H54 (cell line): ENCODE data around the gene RFTN1.

ENCODE experiments used
- DNase-seq: peaks from one replicate; pipeline ENCODE4 v3.0.0; 2011; ENCODE audit warnings: low spot score, mixed read lengths; ENCODE audit not compliant: insufficient read length
- FAIRE-seq: peaks from 3 replicates; lab custom pipeline; 2011; peaks lifted over from hg19 to GRCh38; lab: Jason Lieb, UNC
- POLR2A ChIP-seq: IDR thresholded peaks from 2 replicates; pipeline ENCODE4 v1.6.1; 2011; ENCODE audit warnings: low read depth, mild to moderate bottlenecking, low read length

Gene RFTN1, protein sequence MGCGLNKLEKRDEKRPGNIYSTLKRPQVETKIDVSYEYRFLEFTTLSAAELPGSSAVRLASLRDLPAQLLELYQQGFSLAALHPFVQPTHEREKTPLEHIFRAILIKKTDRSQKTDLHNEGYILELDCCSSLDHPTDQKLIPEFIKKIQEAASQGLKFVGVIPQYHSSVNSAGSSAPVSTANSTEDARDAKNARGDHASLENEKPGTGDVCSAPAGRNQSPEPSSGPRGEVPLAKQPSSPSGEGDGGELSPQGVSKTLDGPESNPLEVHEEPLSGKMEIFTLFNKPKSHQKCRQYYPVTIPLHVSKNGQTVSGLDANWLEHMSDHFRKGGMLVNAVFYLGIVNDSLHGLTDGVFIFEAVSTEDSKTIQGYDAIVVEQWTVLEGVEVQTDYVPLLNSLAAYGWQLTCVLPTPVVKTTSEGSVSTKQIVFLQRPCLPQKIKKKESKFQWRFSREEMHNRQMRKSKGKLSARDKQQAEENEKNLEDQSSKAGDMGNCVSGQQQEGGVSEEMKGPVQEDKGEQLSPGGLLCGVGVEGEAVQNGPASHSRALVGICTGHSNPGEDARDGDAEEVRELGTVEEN

DNA sequence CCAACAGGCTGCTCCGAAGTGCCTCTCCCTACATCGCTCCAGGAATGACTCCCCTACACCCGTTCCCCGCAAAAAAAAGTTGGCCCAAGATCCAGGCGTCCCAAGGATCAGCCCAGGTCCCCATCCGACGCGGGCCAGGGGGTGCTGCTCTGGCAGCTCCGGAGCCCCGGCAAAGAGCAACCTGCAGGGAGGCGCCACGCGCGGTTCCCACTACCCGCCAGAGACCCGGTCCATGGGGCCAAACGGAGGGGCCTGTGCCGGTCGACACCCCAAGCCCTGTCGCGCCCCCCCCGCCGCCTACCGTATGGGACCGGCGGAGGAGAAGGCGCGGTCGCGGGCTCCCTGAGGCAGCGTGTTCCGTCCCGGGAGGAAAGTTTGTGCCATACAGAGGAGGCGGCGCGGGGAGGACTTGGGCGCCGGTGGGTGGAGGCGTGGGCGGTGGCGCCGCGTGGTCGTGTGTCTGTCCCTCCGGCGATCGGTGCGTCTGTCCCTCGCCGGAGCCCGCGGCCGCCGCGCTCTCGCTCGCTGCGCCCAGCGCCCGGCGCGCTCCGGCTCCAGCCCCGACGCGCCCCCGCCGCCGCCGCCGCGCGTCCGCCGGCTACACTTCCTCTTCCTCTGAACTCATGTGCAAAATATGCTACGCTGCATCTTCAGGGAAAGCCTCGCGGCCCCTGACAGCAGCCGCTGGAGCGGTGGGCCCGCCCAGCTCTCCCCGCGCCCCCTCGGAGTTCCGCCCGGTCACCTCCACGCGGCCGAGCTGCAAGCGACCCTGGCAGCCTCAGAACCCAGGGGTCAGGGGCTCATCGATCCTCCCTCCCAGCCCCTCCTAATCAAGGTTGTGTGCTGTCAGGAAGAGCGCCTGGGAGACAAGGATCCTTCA lies at the start of gene RFTN1:
Gene RFTN1 (minus strand): TSS at position 559 of the 880 bp plus-strand sequence. CDS start 19,830 bp downstream, outside the sequence.
- 0 out of 2 replicates have a peak, but pooled peaks have one; percentile 17 for TF ChIP-seq POLR2A
- FAIRE-seq: no peak

DNA sequence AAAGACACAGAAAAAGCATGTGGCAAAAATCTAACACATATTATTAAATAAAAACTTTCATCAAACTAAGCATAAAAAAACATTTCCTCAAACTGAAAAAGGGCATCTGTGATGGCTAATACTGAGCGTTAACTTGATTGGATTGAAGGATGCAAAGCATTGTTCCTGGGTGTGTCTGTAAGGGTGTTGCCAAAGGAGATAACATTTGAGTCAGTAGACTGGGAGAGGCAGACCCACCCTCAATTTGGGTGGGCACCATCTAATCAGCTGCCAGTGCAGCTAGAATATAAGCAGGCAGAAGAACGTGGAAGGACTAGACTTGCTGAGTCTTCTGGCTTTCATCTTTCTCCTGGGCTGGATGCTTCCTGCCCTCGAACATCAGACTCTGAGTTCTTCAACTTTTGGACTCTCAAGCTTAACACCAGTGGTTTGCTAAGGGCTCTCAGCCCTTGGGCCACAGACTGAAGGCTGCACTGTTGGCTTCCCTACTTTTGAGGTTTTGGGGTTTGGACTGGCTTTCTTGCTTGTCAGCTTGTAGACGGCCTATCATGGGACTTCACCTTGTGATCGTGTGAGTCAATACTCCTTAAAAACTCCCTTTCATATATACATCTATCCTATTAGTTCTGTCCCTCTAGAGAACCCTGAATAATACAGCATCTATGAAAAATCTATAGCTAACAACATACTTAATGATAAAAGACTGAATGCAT lies 46.3 kb upstream of the RFTN1 start:
- no peak for TF ChIP-seq POLR2A
- FAIRE-seq (no peak), DNase-seq (no peak)

More for the DNA sequence above, at the start of gene RFTN1:
- peak; percentile 73 for DNase-seq

DNA sequence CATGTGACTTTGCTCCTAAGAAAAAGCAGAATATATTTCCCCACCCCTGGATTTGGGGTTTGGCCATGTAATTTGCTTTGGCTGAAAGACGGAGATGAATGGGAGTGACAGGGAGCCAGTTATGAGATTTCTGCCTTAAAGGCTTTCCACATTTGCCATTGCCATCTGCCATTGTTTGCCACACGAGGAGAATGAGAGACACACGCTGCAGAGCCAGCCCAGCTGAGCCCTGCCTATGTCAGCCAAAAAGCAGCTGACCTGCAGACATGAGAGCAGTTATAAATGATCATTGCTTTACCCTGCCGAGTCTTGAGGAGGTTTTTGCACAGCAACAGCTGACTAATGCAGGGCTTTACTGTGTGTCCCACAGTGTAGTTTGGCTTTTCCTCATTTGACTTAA lies 40.6 kb upstream of the RFTN1 start:
- FAIRE-seq: no peak

DNA sequence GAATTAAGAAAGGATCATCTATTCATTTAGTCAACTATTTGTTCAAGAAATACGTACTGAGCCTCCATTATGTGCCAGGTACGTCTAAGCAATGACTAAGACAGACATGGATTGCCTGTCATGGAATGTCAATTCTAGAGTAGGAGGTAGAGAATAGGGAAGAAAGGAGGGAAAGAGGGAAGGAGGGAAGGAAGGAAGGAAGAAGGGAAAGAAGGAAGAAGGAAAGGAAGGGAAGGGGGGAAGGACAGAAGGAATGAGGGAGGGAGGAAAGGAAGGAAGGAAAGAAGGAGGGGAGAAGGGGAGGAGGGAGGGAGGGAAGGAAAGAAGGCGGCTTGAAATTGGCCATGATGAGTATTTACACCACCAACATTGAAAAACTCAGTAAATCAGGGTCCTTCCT lies 39.3 kb upstream of the RFTN1 start:
- DNase-seq (no peak), FAIRE-seq (no peak)
- TF ChIP-seq POLR2A: no peak

More for the DNA sequence above, 40.6 kb upstream of the RFTN1 start:
- DNase-seq: no peak
- no peak for TF ChIP-seq POLR2A

DNA sequence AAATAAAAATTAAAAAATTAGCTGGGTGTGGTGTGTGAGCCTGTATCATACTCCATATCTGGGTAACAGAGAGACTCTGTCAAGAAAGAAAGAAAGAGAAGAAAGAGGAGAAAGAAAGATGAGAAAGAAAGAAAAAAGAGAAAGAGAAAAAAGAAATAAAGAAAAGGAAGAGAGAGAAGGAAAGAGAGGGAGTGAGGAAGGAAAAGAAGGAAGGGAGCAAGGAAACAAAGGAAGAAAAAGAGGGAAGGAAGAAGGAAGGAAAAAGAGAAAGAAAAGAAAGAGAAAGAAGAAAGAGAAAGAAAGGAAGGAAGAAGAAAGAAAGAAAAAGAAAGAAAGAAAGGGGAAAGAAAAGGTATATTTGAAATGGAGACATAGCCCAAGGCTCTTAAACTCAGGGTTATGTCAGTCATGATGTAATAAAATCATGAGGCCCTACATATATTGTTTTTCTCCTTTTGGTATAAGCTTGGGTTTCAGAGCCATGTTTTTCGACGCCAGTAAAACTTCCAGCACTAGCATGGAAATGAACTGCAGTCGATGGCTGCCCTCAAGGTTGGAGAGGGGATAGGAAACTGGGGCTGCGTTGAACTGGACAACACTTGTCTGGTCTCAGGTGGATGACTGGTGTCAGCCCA lies 38.0 kb upstream of the RFTN1 start:
- no peak for FAIRE-seq
- DNase-seq: no peak
- TF ChIP-seq POLR2A: no peak

DNA sequence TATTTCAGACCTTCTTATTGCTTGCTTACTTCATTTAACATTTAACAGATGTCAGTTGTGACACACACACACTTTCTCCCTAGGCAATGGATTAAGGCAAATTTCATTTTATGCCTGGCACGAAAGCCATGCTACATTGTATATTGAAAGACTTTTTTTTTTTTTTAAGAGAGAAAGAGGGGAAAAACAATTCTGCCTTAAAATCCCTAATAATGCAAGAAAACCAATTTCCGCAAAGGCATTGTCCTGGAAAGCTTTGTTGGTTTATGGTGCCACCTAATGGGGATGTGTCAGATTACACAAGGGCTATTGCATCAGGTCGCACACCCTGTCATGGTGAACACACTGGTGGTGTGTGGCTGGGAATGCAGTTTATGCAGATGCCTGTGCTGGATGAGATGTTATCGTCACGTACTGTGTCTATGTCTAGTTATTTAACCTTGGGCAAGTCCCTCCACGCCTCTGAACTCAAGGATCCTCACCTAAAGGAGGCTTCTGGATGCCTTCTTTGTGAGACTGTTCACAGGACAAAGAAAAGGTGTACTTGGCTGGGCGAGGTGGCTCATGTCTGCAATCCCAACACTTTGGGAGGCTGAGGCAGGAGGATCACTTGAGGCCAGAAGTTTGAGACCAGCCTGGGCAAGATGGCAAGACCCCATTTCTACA lies 37.3 kb upstream of the RFTN1 start:
- no peak for TF ChIP-seq POLR2A
- DNase-seq: peak; percentile 48
- FAIRE-seq: peak; percentile 85

DNA sequence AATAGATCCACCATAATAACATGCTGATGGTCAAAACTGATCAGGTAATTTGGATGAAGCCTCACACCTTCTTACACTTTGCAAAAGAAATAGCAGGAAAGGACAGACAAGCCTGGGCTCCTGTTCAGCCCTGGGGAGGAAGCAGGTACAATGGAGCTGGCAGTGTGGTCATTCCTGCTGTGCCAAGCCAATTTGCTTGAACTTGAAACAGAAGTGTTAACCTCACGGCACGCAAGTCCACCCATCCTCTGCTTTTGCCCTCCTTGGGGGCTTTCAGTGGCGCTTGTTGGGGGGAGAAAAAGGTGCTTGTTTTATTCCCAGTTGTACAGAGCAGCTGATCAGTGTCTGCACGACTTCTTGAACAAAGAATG lies 36.8 kb upstream of the RFTN1 start:
- no peak for DNase-seq
- no peak for FAIRE-seq
- TF ChIP-seq POLR2A: no peak

DNA sequence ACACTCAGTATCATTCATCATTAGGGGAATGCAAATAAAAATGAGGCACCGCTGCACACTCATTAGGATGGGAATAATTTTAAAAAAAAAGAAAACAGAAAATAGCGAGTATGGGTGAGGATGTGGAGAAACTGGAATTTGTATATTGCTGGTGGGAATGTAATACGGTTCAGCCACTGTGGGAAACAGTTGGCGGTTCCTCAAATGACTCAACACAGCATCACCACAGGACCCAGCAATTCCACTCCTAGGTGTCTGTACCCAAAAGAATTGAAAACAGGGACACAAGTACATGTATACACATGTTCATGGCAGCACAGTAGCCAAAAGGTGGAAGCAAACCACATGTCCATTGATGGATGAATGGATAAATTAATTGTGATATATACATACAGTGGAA lies 35.2 kb upstream of the RFTN1 start:
- DNase-seq: no peak
- FAIRE-seq: no peak
- TF ChIP-seq POLR2A: no peak

DNA sequence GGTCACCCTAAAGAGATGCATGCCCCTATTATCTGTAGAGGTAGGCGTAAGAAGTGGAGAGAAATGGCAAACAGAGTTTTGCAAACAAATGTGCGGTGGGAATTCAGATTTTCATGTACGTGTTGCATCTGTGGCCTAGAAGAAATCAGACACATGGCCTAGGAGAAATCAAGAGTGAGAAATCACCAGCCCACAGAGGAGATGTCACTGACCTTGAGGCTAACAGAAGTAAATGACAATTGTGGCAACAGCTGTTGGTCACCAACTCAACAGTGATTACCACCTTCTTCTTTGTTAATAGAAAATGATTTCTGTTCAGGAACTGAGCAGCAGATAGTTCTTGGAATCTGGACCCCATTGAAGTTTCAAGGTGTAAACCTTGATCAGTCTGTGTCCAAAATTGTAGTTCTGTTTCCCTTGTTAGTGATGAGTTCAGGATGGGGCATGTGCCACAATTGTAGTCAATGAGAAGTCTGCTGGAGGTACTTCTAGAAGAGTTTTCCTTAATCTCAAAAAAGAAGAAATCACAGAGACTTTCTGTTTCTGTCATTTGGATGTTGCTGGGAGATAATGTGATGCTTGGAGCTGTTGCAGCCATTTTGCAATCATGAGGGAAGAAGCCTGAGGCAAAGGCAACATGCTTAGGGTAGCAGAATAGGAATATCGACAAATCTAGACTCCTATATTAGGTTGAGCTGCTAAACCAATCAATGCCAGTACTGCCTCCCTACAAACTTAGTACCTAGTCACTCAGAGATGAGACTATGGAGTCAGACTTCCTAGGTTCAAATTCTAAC lies 34.3 kb upstream of the RFTN1 start:
- TF ChIP-seq POLR2A: no peak
- no peak for DNase-seq
- FAIRE-seq: no peak

DNA sequence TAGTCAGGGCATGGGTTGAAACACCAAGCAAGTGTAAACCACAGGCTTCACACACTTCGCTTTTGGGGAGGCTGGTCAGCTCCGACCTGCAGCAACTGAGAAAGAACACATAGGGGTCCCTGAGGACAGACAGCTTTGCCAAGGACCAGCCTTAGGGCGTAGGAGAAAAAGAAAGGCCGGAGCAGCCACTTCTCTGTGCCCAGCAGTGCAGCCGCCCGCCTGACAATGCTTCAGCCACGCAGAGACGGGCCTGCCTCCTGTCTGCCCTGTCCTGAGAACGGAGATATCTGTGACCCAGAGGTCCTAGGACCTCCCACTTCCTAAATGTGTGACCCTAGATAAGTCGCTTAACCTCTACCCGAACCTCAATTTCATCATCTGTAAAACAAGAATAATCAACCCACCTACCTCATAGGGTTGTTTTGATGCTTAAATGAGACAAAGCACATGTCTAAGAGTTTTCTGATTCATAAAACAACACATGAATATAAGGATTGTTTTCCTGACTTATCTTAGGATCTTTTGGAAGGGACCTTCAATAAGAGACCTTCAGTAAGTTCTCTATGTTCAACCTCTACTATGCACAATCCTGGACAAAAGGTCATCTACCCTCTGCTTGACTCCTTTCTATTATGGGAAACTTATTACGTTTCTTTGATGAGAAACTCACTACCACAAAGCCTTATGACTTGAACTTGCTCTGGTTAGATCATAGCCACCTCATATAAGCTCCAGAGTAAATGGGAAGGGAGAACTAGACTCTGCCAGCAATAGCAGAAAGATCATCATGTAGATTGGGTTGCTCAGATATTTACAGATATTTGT lies 32.9 kb upstream of the RFTN1 start:
- no peak for DNase-seq
- TF ChIP-seq POLR2A: no peak
- no peak for FAIRE-seq

DNA sequence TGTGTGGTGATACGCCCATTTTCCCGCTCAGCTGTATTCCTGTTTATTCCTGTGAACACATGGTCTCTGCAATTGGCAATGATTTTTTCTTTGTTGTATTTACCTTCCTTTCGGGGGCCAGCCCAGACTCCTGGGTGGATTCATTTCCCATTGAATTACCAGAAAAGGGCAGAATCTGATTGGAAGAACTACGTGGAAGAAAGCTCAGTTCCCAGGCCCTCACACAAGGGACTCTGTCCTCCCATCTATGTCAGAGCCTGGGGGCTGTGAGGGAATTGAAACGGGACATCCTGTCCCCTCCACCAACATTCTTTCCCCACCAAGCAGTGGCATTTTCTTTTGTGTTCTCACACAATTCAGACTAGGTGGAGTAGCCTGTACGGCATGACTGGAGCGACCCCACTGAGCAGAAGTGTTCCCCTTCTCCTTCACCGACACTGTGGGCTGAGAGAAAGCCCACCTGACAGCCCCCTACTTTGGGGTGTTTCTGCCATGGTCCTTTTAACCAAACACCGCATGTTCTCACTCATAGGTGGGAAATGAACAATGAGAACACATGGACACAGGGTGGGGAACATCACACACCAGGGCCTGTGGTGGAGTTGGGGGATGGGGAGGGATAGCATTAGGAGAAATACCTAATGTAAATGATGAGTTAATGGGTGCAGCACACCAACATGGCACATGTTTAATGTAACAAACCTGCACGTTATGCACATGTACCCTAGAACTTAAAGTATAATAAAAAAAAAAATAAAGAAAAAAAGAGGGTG lies 32.1 kb upstream of the RFTN1 start:
- FAIRE-seq: no peak
- no peak for DNase-seq

More for the DNA sequence above, 32.1 kb upstream of the RFTN1 start:
- TF ChIP-seq POLR2A: no peak
